K562 (cell line): ENCODE measurements around the gene OPA3. TPM values are rescaled to one million over a fixed set of nuclear protein-coding genes. Genes with fewer than 3 reads are reported as not detected.

ENCODE experiments used
- ATF3 ChIP-seq, 2 experiments: fragments of 450-650 bp in 1 of 2; sonication (generic) in 1 of 2; formaldehyde crosslinking in 1 of 2; IDR thresholded peaks in 1 of 2; conservative IDR thresholded peaks in 1 of 2; 2 replicates each; pipeline versions ENCODE4 v1.6.1 to v1.8.1; 2016 to 2023; ENCODE audit warnings: mild to moderate bottlenecking in 2 of 2, moderate library complexity in 2 of 2, inconsistent platforms in 1 of 2, missing genetic modification reagents in 1 of 2
- CLOCK ChIP-seq: fragments of 250-450 bp; sonication (Bioruptor Pico); IDR thresholded peaks from 2 replicates; pipeline ENCODE4 v1.4.0; 2020; ENCODE audit warnings: mild to moderate bottlenecking, moderate library complexity, borderline replicate concordance
- E4F1 ChIP-seq: fragments of 250-450 bp; sonication (Bioruptor Pico); IDR thresholded peaks from 2 replicates; pipeline ENCODE4 v1.5.0; 2021; ENCODE audit warnings: mild to moderate bottlenecking, borderline replicate concordance
- FOSL1 ChIP-seq: fragments of 200-800 bp; sonication (Bioruptor generic); conservative IDR thresholded peaks from 2 replicates; pipeline ENCODE4 v1.6.1; 2016; ENCODE audit warnings: missing genetic modification characterization, missing compliant biosample characterization
- HMBOX1 ChIP-seq: sonication (generic); IDR thresholded peaks from 2 replicates; pipeline ENCODE4 v1.6.1; 2016
- HMG20A ChIP-seq: fragments of 450-650 bp; formaldehyde crosslinking; conservative IDR thresholded peaks from 2 replicates; pipeline ENCODE4 v1.4.0; 2020; ENCODE audit warnings: mild to moderate bottlenecking, mixed read lengths
- HNRNPUL1 ChIP-seq: fragments of 200-400 bp; formaldehyde crosslinking; IDR thresholded peaks from 2 replicates; pipeline ENCODE4 v1.6.1; 2017; ENCODE audit warnings: low read length
- IFI16 ChIP-seq: fragments of 250-450 bp; sonication (Bioruptor Pico); IDR thresholded peaks from 2 replicates; pipeline ENCODE4 v2.1.2; 2022; ENCODE audit warnings: mild to moderate bottlenecking, inconsistent platforms
- JUND ChIP-seq, 2 experiments: IDR thresholded peaks; 2 replicates in 1 of 2; 3 replicates in 1 of 2; pipeline ENCODE4 v1.6.1; 2011; ENCODE audit warnings: borderline replicate concordance in 2 of 2, low read depth in 2 of 2, low read length in 2 of 2, improper control_type of control experiment in 1 of 2, missing biosample characterization in 1 of 2, missing genetic modification characterization in 1 of 2, missing genetic modification reagents in 1 of 2
- KLF16 ChIP-seq: IDR thresholded peaks from 2 replicates; pipeline ENCODE4 v1.6.1; 2016; ENCODE audit warnings: antibody characterized with exemption
- MCM5 ChIP-seq: fragments of 450-650 bp; IDR thresholded peaks from 2 replicates; pipeline ENCODE4 v1.6.1; 2016; ENCODE audit warnings: low read depth
- NR4A1 ChIP-seq, 2 experiments: fragments of 250-450 bp in 1 of 2; fragments of 450-650 bp in 1 of 2; sonication (Bioruptor Pico) in 1 of 2; IDR thresholded peaks; 2 replicates each; pipeline versions ENCODE4 v1.4.0 to v1.6.1; 2016 to 2020; ENCODE audit warnings: mild to moderate bottlenecking in 2 of 2, missing compliant biosample characterization in 1 of 2, missing genetic modification characterization in 1 of 2, moderate library complexity in 1 of 2
- POLR2B ChIP-seq: fragments of 450-650 bp; IDR thresholded peaks from 2 replicates; pipeline ENCODE4 v1.6.1; 2018; ENCODE audit warnings: low read depth; ENCODE audit not compliant: partially characterized antibody
- SNAPC5 ChIP-seq: fragments of 250-450 bp; sonication (Bioruptor Pico); IDR thresholded peaks from 2 replicates; pipeline ENCODE4 v1.8.0; 2021; ENCODE audit warnings: moderate library complexity, mild to moderate bottlenecking, inconsistent platforms
- STAG1 ChIP-seq: sonication (generic); formaldehyde crosslinking; IDR thresholded peaks from 2 replicates; pipeline ENCODE4 v1.5.0; 2020; ENCODE audit warnings: missing genetic modification reagents, borderline replicate concordance
- ZFX ChIP-seq: sonication (generic); formaldehyde crosslinking; IDR thresholded peaks from 2 replicates; pipeline ENCODE4 v1.8.0; 2022; ENCODE audit warnings: mild to moderate bottlenecking, missing genetic modification reagents, moderate library complexity
- ZNF253 ChIP-seq: fragments of 250-450 bp; sonication (Bioruptor Pico); conservative IDR thresholded peaks from 2 replicates; pipeline ENCODE4 v1.6.1; 2021; ENCODE audit warnings: mild to moderate bottlenecking
- ZNF766 ChIP-seq: fragments of 200-800 bp; sonication (Bioruptor generic); conservative IDR thresholded peaks from 2 replicates; pipeline ENCODE4 v1.6.1; 2016; ENCODE audit warnings: missing genetic modification characterization, missing compliant biosample characterization
- polyA plus RNA-seq, 8 experiments: library from polyadenylated mRNA; depleted of rRNA in 4 of 8; stranded (reverse) in 5 of 8; unstranded in 3 of 8; fragments of >200 nt; fragmentation: Nextera tagmentation in 2 of 8; fragmentation: Illumina TruSeq in 1 of 8; extraction: Ambion mirVana in 2 of 8; extraction: Trizol in 1 of 8; gene quantifications; 2 replicates each; pipeline versions ENCODE4 v1.2.1 to v1.2.3, GENCODE V29; 2011 to 2014; ENCODE audit warnings: inconsistent platforms in 1 of 8, missing spikeins in 1 of 8
- total RNA-seq, 7 experiments: library from RNA; depleted of rRNA in 6 of 7; stranded (reverse); fragments of >200 nt in 6 of 7; fragmentation: Illumina TruSeq in 2 of 7; extraction: Trizol in 2 of 7; gene quantifications; 2 replicates each; pipeline versions ENCODE4 v1.2.1 to v1.2.3, GENCODE V29; 2011 to 2021; ENCODE audit warnings: low replicate concordance in 1 of 7

OPA3 gene
- total and polyA plus RNA-seq, 9 of the 15 experiments (the other 6 are each of a cell fraction or from before 2014, with no cell fraction given): 1.4 to 18.8 (median 9.0) TPM

- no peak for TF ChIP-seq E4F1 (CRISPR knock-in tag)
- 0 out of 2 replicates have a peak, but pooled peaks have one; percentile 37 for TF ChIP-seq ZNF766 (CRISPR knock-in tag)
- TF ChIP-seq NR4A1 (CRISPR knock-in tag; IDR thresholded peaks at IDR 0.05): 0 out of 2 replicates have a peak, but pooled peaks have one; percentile 20
- no peak for TF ChIP-seq NR4A1 (tag; IDR thresholded peaks at IDR 0.05)
- no peak for TF ChIP-seq HNRNPUL1
- no peak for TF ChIP-seq CLOCK (CRISPR knock-in tag)
- no peak for TF ChIP-seq MCM5
- TF ChIP-seq IFI16: no peak
- TF ChIP-seq STAG1: no peak
- TF ChIP-seq KLF16: no peak
- TF ChIP-seq POLR2B: no peak
- TF ChIP-seq SNAPC5 (CRISPR knock-in tag): no peak
- TF ChIP-seq ZNF253 (CRISPR knock-in tag): no peak
- TF ChIP-seq JUND (IDR thresholded peaks at IDR 0.05; ENCODE audit: borderline replicate concordance, low read depth, low read length): peak; percentile 36; the same call in 1 of the 2 replicates
- no peak for TF ChIP-seq JUND (tag; IDR thresholded peaks at IDR 0.05; ENCODE audit: borderline replicate concordance, low read depth, low read length)
- TF ChIP-seq ATF3 (IDR thresholded peaks at IDR 0.05): peak; percentile 70
- no peak for TF ChIP-seq ATF3 (CRISPR knock-in tag; conservative IDR thresholded peaks at IDR 0.05)
- no peak for TF ChIP-seq HMG20A
- TF ChIP-seq HMBOX1: peak; percentile 77
- TF ChIP-seq ZFX (CRISPR knock-in tag): peak; percentile 6; the same call in 1 of the 2 replicates
- TF ChIP-seq FOSL1 (tag): peak; percentile 37; the same call in 1 of the 2 replicates
Measured at GRCh38 chr19:45505151-45505995, 79.2 kb downstream of the OPA3 start (continued).
